Calu3 (cell line): ENCODE data around the gene NAT9. TPM values are rescaled to one million over a fixed set of nuclear protein-coding genes. Genes with fewer than 3 reads are reported as not detected.

Experiments used
- BruUV-seq: library from RNA; stranded (reverse); fragments of 400-500 nt; replicated peaks from 2 replicates; lab custom pipeline; 2021; lab: Mats Ljungman, UMichigan
- CTCF ChIA-PET: fragments of 300-600 bp; sonication (Branson Sonifier 250); formaldehyde crosslinking; loops from one replicate; lab custom pipeline; 2022; ENCODE audit warnings: antibody characterized with exemption; lab: Charles Lee
- DNase-seq: peaks from one replicate; pipeline ENCODE4 v3.0.0; 2022
- H3K27ac Mint-ChIP-seq: one replicate; pipeline ENCODE4 v1.8.0; 2022; ENCODE audit warnings: mixed read lengths; ENCODE audit not compliant: unreplicated experiment
- H3K27me3 Mint-ChIP-seq: one replicate; pipeline ENCODE4 v1.8.0; 2022; ENCODE audit warnings: mixed read lengths; ENCODE audit not compliant: unreplicated experiment
- H3K36me3 Mint-ChIP-seq: one replicate; pipeline ENCODE4 v1.8.0; 2022; ENCODE audit warnings: mild to moderate bottlenecking, moderate library complexity, mixed read lengths; ENCODE audit not compliant: insufficient read depth, unreplicated experiment
- H3K4me1 Mint-ChIP-seq: one replicate; pipeline ENCODE4 v1.8.0; 2022; ENCODE audit warnings: mild to moderate bottlenecking, low read depth, mixed read lengths; ENCODE audit not compliant: unreplicated experiment
- H3K4me3 Mint-ChIP-seq: one replicate; pipeline ENCODE4 v1.8.0; 2022; ENCODE audit warnings: mild to moderate bottlenecking, low read depth, moderate library complexity, mixed read lengths; ENCODE audit not compliant: unreplicated experiment
- H3K9me3 Mint-ChIP-seq: one replicate; pipeline ENCODE4 v1.8.0; 2022; ENCODE audit warnings: low read depth, mixed read lengths; ENCODE audit not compliant: unreplicated experiment
- intact Hi-C: fragments of 100-400 bp; cut with micrococcal nuclease; formaldehyde crosslinking; loops from one replicate; pipeline ENCODE4 v1.10.0; 2022; ENCODE audit not compliant: unreplicated experiment
- total RNA-seq: library from RNA; stranded (reverse); gene quantifications from 2 replicates; pipeline ENCODE4 v1.2.3, GENCODE V29; 2022
- TF ChIP-seq, protein P1 (sequence below): fragments of 200-600 bp; IDR thresholded peaks from one replicate; pipeline ENCODE4 v1.8.0; 2022; ENCODE audit warnings: antibody characterized with exemption; ENCODE audit not compliant: unreplicated experiment

The NAT9 gene
- total RNA-seq, 1 experiment from 2014 or later = 66.5 TPM

DNA sequence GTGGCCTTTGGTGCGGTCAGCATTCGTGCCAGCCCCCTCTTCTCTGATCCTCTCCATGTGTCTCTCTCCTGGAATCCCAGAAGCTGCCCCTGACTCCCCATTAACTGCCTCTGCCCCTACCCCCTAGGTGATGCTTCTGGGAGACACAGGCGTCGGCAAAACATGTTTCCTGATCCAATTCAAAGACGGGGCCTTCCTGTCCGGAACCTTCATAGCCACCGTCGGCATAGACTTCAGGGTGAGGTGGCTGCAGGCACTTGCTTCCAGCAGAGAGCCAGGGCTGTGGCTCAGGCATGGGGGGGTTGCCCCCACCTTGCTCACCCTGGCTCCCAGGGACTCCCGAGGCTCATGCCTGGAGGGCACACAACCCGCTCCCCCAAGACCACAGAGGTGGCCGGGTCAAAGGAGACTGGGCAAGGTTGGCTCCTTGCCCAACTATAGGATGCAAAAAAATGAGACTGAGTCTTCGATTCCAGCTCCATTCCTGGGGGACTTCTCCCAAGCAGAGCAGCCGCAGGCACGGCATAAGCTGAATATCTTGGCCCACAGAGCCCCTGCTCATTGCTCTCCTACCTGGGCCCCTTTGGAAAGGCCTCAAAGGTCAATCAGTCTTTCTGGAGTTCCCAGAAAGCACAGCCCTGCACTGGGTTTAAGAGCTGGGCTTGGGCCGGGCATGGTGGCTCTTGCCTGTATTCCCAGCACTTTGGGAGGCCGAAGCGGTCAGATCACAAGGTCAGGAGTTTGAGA, 35.3 kb downstream of the NAT9 start:
- Mint-ChIP-seq H3K9me3 (no peaks in the 10 kb centered on the region), H3K36me3 (peaks cover 5% of the 10 kb centered on the region), H3K27ac (no peak overlapping the region), H3K4me1 (peaks cover 32% of the 10 kb centered on the region), H3K27me3 (peaks cover 75% of the 10 kb centered on the region), H3K4me3 (no peak overlapping the region)
- intact Hi-C loops = no loop called here
- BruUV-seq = no TSS peak
- CTCF ChIA-PET = no interaction called here
- TF ChIP-seq, protein P1, sequence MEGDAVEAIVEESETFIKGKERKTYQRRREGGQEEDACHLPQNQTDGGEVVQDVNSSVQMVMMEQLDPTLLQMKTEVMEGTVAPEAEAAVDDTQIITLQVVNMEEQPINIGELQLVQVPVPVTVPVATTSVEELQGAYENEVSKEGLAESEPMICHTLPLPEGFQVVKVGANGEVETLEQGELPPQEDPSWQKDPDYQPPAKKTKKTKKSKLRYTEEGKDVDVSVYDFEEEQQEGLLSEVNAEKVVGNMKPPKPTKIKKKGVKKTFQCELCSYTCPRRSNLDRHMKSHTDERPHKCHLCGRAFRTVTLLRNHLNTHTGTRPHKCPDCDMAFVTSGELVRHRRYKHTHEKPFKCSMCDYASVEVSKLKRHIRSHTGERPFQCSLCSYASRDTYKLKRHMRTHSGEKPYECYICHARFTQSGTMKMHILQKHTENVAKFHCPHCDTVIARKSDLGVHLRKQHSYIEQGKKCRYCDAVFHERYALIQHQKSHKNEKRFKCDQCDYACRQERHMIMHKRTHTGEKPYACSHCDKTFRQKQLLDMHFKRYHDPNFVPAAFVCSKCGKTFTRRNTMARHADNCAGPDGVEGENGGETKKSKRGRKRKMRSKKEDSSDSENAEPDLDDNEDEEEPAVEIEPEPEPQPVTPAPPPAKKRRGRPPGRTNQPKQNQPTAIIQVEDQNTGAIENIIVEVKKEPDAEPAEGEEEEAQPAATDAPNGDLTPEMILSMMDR = no peak
- no peak for DNase-seq

GRCh38 chr17:74740173-74740572, 36.0 kb downstream of the NAT9 start:
- CTCF ChIA-PET = no interaction called here
- H3K27me3 Mint-ChIP-seq = peaks cover 76% of the 10 kb centered on the region
- intact Hi-C loops = no loop called here
- H3K36me3 Mint-ChIP-seq = peaks cover 5% of the 10 kb centered on the region
- H3K4me1 Mint-ChIP-seq = peaks cover 32% of the 10 kb centered on the region
- no peak overlapping the region for H3K27ac Mint-ChIP-seq
- TF ChIP-seq, protein P1 = no peak
- BruUV-seq = no TSS peak
- no peak for DNase-seq
- no peak overlapping the region for H3K4me3 Mint-ChIP-seq
- H3K9me3 Mint-ChIP-seq = no peaks in the 10 kb centered on the region

DNA sequence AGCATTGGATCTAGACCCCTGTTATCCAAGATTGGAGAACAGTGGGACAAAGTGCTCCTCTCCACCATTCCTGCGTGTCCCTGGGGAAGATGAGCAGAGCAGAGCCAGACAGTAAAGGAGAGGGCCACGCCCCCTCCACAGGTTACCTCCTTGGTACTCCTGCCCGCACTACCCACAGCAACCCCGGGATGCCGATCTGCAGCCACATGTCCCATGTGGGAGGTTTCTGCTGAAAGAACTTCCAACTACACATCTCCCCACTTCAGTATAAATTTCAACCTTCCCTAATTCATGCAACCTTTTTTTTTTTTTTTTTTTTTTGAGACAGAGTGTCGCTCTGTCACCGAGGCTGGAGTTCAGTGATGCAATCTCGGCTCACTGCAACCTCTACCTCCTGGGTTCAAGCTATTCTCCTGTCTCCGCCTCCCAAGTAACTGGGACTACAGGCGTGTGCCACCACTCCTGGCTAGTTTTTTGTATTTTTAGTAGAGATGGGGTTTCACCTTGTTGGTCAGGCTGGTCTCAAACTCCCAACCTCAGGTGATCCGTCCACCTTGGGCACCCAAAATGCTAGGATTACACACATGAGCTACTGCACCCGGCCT, 36.8 kb downstream of the NAT9 start:
- Mint-ChIP-seq H3K4me3 (no peak overlapping the region), H3K9me3 (no peaks in the 10 kb centered on the region), H3K4me1 (peaks cover 25% of the 10 kb centered on the region), H3K27ac (no peak overlapping the region), H3K27me3 (peaks cover 74% of the 10 kb centered on the region), H3K36me3 (peaks cover 5% of the 10 kb centered on the region)
- CTCF ChIA-PET = interaction anchor here (4.0 kb wide), 1 partner anchor 81 kb away, joined by 102 read pairs; no protein-coding TSS in a partner anchor
- DNase-seq = no peak
- TF ChIP-seq, protein P1 = no peak
- intact Hi-C loops = no loop called here
- BruUV-seq = no TSS peak

- Mint-ChIP-seq H3K4me1 (peaks cover 18% of the 10 kb centered on the region), H3K4me3 (no peak overlapping the region), H3K27ac (no peak overlapping the region), H3K9me3 (no peaks in the 10 kb centered on the region), H3K36me3 (no peaks in the 10 kb centered on the region), H3K27me3 (peaks cover 64% of the 10 kb centered on the region)
- no TSS peak for BruUV-seq
- TF ChIP-seq, protein P1 = no peak
- CTCF ChIA-PET = interaction anchor here (0.8 to 4.0 kb wide), 4 partner anchors 21 to 135 kb away, joined by 3 to 102 read pairs (median 4); no protein-coding TSS in a partner anchor
- intact Hi-C loops = no loop called here
- DNase-seq = no peak
Observed at GRCh38 chr17:74738051-74738996, 37.8 kb downstream of the NAT9 start.
